HepG2 (cell line): ENCODE data around the gene OBI1. TPM values are rescaled to one million over a fixed set of nuclear protein-coding genes. Genes with fewer than 3 reads are reported as not detected.

Source experiments
- ARID4A ChIP-seq: sonication (generic); formaldehyde crosslinking; IDR thresholded peaks from 2 replicates; pipeline ENCODE4 v1.5.0; 2020; ENCODE audit warnings: mild to moderate bottlenecking, missing genetic modification reagents, borderline replicate concordance
- BRCA1 ChIP-seq: sonication (generic); formaldehyde crosslinking; IDR thresholded peaks from 2 replicates; pipeline ENCODE4 v1.4.0; 2020; ENCODE audit warnings: missing genetic modification reagents
- CBFB ChIP-seq: sonication (generic); formaldehyde crosslinking; IDR thresholded peaks from 2 replicates; pipeline ENCODE4 v1.4.0; 2020; ENCODE audit warnings: missing genetic modification reagents
- HDAC1 ChIP-seq: sonication (generic); formaldehyde crosslinking; IDR thresholded peaks from 2 replicates; pipeline ENCODE4 v1.5.1; 2020; ENCODE audit warnings: mild to moderate bottlenecking, missing genetic modification reagents
- MZF1 ChIP-seq: sonication (generic); formaldehyde crosslinking; IDR thresholded peaks from 2 replicates; pipeline ENCODE4 v1.8.1; 2023; ENCODE audit warnings: mild to moderate bottlenecking, missing genetic modification reagents, borderline replicate concordance
- SOX6 ChIP-seq, 2 experiments: fragments of 450-650 bp in 1 of 2; sonication (generic) in 1 of 2; formaldehyde crosslinking in 1 of 2; IDR thresholded peaks; 2 replicates each; pipeline versions ENCODE4 v1.4.0 to v1.6.1; 2017 to 2020; ENCODE audit warnings: antibody characterized with exemption in 1 of 2, mild to moderate bottlenecking in 1 of 2, missing genetic modification reagents in 1 of 2
- SP5 ChIP-seq: IDR thresholded peaks from 2 replicates; pipeline ENCODE4 v1.6.1; 2016; ENCODE audit warnings: low read depth, borderline replicate concordance
- ZKSCAN5 ChIP-seq: sonication (generic); formaldehyde crosslinking; IDR thresholded peaks from 2 replicates; pipeline ENCODE4 v1.5.1; 2020; ENCODE audit warnings: mild to moderate bottlenecking, missing genetic modification reagents
- ZNF354B ChIP-seq: sonication (generic); formaldehyde crosslinking; IDR thresholded peaks from 2 replicates; pipeline ENCODE4 v1.8.0; 2022; ENCODE audit warnings: mild to moderate bottlenecking, missing genetic modification reagents
- ZNF530 ChIP-seq: sonication (generic); formaldehyde crosslinking; IDR thresholded peaks from 2 replicates; pipeline ENCODE4 v1.5.0; 2020; ENCODE audit warnings: low read depth, mild to moderate bottlenecking, missing genetic modification reagents
- ZNF556 ChIP-seq: sonication (generic); formaldehyde crosslinking; IDR thresholded peaks from 2 replicates; pipeline ENCODE4 v1.4.0; 2020; ENCODE audit warnings: mild to moderate bottlenecking, missing genetic modification reagents, borderline replicate concordance
- ZNF607 ChIP-seq: sonication (generic); formaldehyde crosslinking; IDR thresholded peaks from 2 replicates; pipeline ENCODE4 v1.5.1; 2020; ENCODE audit warnings: missing genetic modification reagents, mild to moderate bottlenecking, borderline replicate concordance
- polyA plus RNA-seq, 8 experiments: library from polyadenylated mRNA; depleted of rRNA in 3 of 8; stranded (reverse) in 7 of 8; unstranded in 1 of 8; fragments of >200 nt; fragmentation: Illumina TruSeq in 4 of 8; extraction: Trizol in 4 of 8; gene quantifications; 2 replicates each; pipeline versions ENCODE4 v1.2.1 to v1.2.3, GENCODE V29; 2011 to 2016; ENCODE audit warnings: low read depth in 4 of 8, missing spikeins in 1 of 8, mixed read lengths in 1 of 8; ENCODE audit not compliant: insufficient read depth in 1 of 8
- total RNA-seq, 5 experiments: library from RNA; depleted of rRNA; stranded (reverse); fragments of >200 nt; fragmentation: Illumina TruSeq; extraction: Trizol; gene quantifications; 2 replicates each; pipeline ENCODE4 v1.2.3, GENCODE V29; 2016; ENCODE audit warnings: low read depth in 1 of 5
- TF ChIP-seq, protein P1 (sequence below): IDR thresholded peaks from 2 replicates; pipeline ENCODE4 v1.6.1; 2016; ENCODE audit warnings: missing biosample characterization, missing genetic modification reagents, low read depth
- TF ChIP-seq, protein P2 (sequence below): sonication (generic); formaldehyde crosslinking; IDR thresholded peaks from 2 replicates; pipeline ENCODE4 v1.4.0; 2020; ENCODE audit warnings: mild to moderate bottlenecking, missing genetic modification reagents
- TF ChIP-seq, protein P3 (sequence below): IDR thresholded peaks from 2 replicates; pipeline ENCODE4 v1.6.1; 2016; ENCODE audit warnings: mild to moderate bottlenecking, missing biosample characterization, missing genetic modification reagents

The OBI1 gene
- total and polyA plus RNA-seq, 2 of the 13 experiments (the other 11 are each of a cell fraction or from before 2014, with no cell fraction given): 7.8 to 23.5 TPM

GRCh38 chr13:78658630-78659449, at the start of gene OBI1 (continued):
- TF ChIP-seq ZNF354B (CRISPR knock-in tag) (no peak), CBFB (CRISPR knock-in tag) (0 out of 2 replicates have a peak, but pooled peaks have one; percentile 6), HDAC1 (peak; percentile 96), ZNF530 (CRISPR knock-in tag) (no peak), ZNF556 (CRISPR knock-in tag) (0 out of 2 replicates have a peak, but pooled peaks have one; percentile 36), BRCA1 (CRISPR knock-in tag) (peak; percentile 53; the same call in 1 of the 2 replicates), ZKSCAN5 (CRISPR knock-in tag) (no peak), SOX6 (IDR thresholded peaks at IDR 0.05) (no peak), SOX6 (CRISPR knock-in tag; IDR thresholded peaks at IDR 0.05) (peak; percentile 58), SP5 (CRISPR knock-in tag) (peak; percentile 11; the same call in 1 of the 2 replicates), ZNF607 (CRISPR knock-in tag) (peak; percentile 84; the same call in 1 of the 2 replicates), ARID4A (peak; percentile 89; the same call in 1 of the 2 replicates), MZF1 (CRISPR knock-in tag) (no peak)
- TF ChIP-seq, protein P1, sequence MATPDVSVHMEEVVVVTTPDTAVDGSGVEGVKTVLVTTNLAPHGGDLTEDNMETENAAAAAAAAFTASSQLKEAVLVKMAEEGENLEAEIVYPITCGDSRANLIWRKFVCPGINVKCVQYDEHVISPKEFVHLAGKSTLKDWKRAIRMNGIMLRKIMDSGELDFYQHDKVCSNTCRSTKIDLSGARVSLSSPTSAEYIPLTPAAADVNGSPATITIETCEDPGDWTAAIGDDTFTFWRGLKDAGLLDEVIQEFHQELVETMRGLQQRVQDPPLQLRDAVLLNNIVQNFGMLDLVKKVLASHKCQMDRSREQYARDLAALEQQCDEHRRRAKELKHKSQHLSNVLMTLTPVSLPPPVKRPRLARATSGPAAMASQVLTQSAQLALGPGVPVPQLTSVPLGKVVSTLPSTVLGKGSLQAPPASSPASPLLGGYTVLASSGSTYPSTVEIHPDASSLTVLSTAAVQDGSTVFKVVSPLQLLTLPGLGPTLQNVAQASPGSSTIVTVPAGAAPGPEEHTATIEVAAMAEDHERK: no peak
- TF ChIP-seq, protein P2, sequence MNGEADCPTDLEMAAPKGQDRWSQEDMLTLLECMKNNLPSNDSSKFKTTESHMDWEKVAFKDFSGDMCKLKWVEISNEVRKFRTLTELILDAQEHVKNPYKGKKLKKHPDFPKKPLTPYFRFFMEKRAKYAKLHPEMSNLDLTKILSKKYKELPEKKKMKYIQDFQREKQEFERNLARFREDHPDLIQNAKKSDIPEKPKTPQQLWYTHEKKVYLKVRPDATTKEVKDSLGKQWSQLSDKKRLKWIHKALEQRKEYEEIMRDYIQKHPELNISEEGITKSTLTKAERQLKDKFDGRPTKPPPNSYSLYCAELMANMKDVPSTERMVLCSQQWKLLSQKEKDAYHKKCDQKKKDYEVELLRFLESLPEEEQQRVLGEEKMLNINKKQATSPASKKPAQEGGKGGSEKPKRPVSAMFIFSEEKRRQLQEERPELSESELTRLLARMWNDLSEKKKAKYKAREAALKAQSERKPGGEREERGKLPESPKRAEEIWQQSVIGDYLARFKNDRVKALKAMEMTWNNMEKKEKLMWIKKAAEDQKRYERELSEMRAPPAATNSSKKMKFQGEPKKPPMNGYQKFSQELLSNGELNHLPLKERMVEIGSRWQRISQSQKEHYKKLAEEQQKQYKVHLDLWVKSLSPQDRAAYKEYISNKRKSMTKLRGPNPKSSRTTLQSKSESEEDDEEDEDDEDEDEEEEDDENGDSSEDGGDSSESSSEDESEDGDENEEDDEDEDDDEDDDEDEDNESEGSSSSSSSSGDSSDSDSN (CRISPR knock-in tag): peak; percentile 48; the same call in 1 of the 2 replicates
- TF ChIP-seq, protein P3, sequence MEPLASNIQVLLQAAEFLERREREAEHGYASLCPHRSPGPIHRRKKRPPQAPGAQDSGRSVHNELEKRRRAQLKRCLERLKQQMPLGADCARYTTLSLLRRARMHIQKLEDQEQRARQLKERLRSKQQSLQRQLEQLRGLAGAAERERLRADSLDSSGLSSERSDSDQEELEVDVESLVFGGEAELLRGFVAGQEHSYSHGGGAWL (CRISPR knock-in tag): peak; percentile 62; the same call in 1 of the 2 replicates
